Transverse colon (tissue), 3 donors: ENCODE data around the gene MSRB2.

ENCODE experiments used
- EP300 ChIP-seq: sonication (generic); formaldehyde crosslinking; IDR thresholded peaks from one replicate; pipeline ENCODE4 v1.6.1; 2017; ENCODE audit warnings: antibody characterized with exemption, low read depth
- POLR2A ChIP-seq: fragments of 450-650 bp; IDR thresholded peaks from one replicate; pipeline ENCODE4 v1.6.1; 2016; ENCODE audit warnings: antibody characterized with exemption, mild to moderate bottlenecking, moderate library complexity
- TF ChIP-seq, protein P1 (sequence below), 5 experiments: fragments of 200-600 bp in 3 of 5; fragments of 450-650 bp in 2 of 5; sonication (generic) in 3 of 5; IDR thresholded peaks; 1 replicate in 2 of 5; 2 replicates in 3 of 5; pipeline ENCODE4 v1.5.1; 2016 to 2017; ENCODE audit warnings: antibody characterized with exemption in 5 of 5, inconsistent platforms in 3 of 5, mild to moderate bottlenecking in 2 of 5, moderate library complexity in 1 of 5

DNA sequence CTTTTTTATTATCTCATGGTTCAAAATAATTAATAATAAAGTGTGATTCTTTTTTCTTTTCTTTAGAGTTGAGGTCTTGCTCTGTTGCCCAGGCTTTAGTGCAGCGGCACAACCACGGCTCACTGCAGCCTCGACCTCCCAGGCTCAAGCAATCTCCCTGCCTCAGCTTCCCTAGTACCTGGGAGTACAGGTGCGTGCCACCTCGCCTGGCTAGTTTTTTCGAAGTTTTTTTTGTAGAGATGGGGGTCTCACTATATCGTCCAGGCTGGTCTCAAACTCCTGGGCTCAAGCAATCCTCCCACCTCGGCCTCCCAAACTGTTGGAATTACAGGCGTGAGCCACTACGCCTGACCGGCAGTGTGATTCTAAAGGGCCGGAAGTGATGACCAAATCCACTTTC is 28.0 kb upstream of the MSRB2 start:
- TF ChIP-seq, protein P1, sequence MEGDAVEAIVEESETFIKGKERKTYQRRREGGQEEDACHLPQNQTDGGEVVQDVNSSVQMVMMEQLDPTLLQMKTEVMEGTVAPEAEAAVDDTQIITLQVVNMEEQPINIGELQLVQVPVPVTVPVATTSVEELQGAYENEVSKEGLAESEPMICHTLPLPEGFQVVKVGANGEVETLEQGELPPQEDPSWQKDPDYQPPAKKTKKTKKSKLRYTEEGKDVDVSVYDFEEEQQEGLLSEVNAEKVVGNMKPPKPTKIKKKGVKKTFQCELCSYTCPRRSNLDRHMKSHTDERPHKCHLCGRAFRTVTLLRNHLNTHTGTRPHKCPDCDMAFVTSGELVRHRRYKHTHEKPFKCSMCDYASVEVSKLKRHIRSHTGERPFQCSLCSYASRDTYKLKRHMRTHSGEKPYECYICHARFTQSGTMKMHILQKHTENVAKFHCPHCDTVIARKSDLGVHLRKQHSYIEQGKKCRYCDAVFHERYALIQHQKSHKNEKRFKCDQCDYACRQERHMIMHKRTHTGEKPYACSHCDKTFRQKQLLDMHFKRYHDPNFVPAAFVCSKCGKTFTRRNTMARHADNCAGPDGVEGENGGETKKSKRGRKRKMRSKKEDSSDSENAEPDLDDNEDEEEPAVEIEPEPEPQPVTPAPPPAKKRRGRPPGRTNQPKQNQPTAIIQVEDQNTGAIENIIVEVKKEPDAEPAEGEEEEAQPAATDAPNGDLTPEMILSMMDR (IDR thresholded peaks at IDR 0.05), result no peak
- TF ChIP-seq EP300 (no peak), POLR2A (no peak)
